GM12878 (cell line): ENCODE results near the gene CNNM1.

Experiments used
- CTCF ChIP-seq, 3 experiments: IDR thresholded peaks in 2 of 3; conservative IDR thresholded peaks in 1 of 3; 2 replicates each; pipeline ENCODE4 v1.5.1; 2011; ENCODE audit warnings: low read depth in 3 of 3, low read length in 3 of 3, mild to moderate bottlenecking in 3 of 3, control low read depth in 2 of 3, moderate library complexity in 2 of 3, inconsistent platforms in 1 of 3, mixed read lengths in 1 of 3; ENCODE audit not compliant: control insufficient read depth in 2 of 3, insufficient read depth in 1 of 3; ENCODE audit errors: extremely low read depth in 1 of 3
- HDGF ChIP-seq: fragments of 450-650 bp; IDR thresholded peaks from 2 replicates; pipeline ENCODE4 v1.6.1; 2016; ENCODE audit warnings: antibody characterized with exemption
- IKZF2 ChIP-seq, 2 experiments: fragments of 450-650 bp; IDR thresholded peaks; 2 replicates each; pipeline ENCODE4 v1.6.1; 2017; ENCODE audit warnings: mild to moderate bottlenecking in 2 of 2, moderate library complexity in 2 of 2
- MLLT1 ChIP-seq: fragments of 450-650 bp; IDR thresholded peaks from 2 replicates; pipeline ENCODE4 v1.6.1; 2016; ENCODE audit warnings: mild to moderate bottlenecking
- POLR2AphosphoS5 ChIP-seq: IDR thresholded peaks from 2 replicates; pipeline ENCODE4 v1.6.1; 2011; ENCODE audit warnings: mild to moderate bottlenecking, low read length, inconsistent platforms
- RAD21 ChIP-seq: IDR thresholded peaks from 2 replicates; pipeline ENCODE4 v1.6.1; 2011; ENCODE audit warnings: mild to moderate bottlenecking, low read depth, low read length, moderate library complexity; ENCODE audit not compliant: insufficient read depth
- TF ChIP-seq, protein P1 (sequence below): IDR thresholded peaks from 2 replicates; pipeline ENCODE4 v1.6.1; 2012; ENCODE audit warnings: improper control_type of control experiment, low read depth, low read length; ENCODE audit not compliant: insufficient replicate concordance

DNA sequence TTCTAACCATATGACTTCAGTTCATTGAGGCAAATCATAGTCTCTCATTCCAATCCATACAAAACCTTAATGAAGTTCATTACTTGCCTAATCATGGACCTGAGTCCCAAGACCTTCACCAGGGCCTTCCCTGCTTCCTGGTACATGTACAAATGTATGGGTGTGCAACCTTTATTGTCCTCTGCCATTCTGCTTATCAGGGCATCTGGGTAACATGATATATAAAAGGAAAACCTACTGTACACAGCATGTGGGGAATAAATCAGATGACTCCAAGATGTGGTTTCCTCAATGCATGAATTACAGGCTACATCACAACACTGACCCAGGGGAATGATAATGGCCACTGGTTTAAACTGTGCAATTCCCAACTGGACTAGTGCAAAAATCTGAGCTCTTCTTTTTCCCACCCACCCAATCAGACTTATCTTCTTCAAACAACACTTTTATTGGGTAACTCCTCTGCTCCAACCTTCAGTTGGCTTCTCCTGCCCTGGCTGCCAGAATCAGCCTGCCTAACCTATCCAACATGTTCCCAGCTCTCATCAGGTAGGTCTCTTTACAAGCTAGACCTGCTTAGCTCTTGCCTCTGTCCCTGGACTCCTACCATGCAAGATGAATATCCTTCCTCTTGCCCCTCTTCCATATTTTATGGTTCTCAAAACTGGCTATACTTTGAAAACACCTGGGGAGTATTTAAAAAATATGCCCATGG, 89.9 kb downstream of the CNNM1 start:
- no peak for TF ChIP-seq CTCF (IDR thresholded peaks at IDR 0.05 in 2 of 3, conservative IDR thresholded peaks at IDR 0.05 in 1 of 3; ENCODE audit: control insufficient read depth in 2 of 3, extremely low read depth in 1 of 3, insufficient read depth in 1 of 3, low read depth in 3 of 3, low read length in 3 of 3)
- TF ChIP-seq, protein P1, sequence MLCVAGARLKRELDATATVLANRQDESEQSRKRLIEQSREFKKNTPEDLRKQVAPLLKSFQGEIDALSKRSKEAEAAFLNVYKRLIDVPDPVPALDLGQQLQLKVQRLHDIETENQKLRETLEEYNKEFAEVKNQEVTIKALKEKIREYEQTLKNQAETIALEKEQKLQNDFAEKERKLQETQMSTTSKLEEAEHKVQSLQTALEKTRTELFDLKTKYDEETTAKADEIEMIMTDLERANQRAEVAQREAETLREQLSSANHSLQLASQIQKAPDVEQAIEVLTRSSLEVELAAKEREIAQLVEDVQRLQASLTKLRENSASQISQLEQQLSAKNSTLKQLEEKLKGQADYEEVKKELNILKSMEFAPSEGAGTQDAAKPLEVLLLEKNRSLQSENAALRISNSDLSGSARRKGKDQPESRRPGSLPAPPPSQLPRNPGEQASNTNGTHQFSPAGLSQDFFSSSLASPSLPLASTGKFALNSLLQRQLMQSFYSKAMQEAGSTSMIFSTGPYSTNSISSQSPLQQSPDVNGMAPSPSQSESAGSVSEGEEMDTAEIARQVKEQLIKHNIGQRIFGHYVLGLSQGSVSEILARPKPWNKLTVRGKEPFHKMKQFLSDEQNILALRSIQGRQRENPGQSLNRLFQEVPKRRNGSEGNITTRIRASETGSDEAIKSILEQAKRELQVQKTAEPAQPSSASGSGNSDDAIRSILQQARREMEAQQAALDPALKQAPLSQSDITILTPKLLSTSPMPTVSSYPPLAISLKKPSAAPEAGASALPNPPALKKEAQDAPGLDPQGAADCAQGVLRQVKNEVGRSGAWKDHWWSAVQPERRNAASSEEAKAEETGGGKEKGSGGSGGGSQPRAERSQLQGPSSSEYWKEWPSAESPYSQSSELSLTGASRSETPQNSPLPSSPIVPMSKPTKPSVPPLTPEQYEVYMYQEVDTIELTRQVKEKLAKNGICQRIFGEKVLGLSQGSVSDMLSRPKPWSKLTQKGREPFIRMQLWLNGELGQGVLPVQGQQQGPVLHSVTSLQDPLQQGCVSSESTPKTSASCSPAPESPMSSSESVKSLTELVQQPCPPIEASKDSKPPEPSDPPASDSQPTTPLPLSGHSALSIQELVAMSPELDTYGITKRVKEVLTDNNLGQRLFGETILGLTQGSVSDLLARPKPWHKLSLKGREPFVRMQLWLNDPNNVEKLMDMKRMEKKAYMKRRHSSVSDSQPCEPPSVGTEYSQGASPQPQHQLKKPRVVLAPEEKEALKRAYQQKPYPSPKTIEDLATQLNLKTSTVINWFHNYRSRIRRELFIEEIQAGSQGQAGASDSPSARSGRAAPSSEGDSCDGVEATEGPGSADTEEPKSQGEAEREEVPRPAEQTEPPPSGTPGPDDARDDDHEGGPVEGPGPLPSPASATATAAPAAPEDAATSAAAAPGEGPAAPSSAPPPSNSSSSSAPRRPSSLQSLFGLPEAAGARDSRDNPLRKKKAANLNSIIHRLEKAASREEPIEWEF, result no peak
- no peak for TF ChIP-seq IKZF2 (IDR thresholded peaks at IDR 0.05)
- TF ChIP-seq POLR2AphosphoS5, result no peak
- no peak for TF ChIP-seq HDGF
- no peak for TF ChIP-seq RAD21
- TF ChIP-seq MLLT1, result no peak
